Progenitor cell of endocrine pancreas (in vitro differentiated cells): ENCODE results near the gene LRRTM3. TPM values are rescaled to one million over a fixed set of nuclear protein-coding genes. Genes with fewer than 3 reads are reported as not detected.

Source experiments
- DNase-seq: peaks from one replicate; pipeline ENCODE4 v3.0.0; 2021; ENCODE audit warnings: low spot score; ENCODE audit not compliant: unreplicated experiment
- H3K27ac Mint-ChIP-seq: 2 replicates; pipeline ENCODE4 v1.8.0; 2021; ENCODE audit warnings: mild to moderate bottlenecking, moderate library complexity, mixed read lengths
- H3K27me3 Mint-ChIP-seq: 2 replicates; pipeline ENCODE4 v1.8.0; 2021; ENCODE audit warnings: mixed read lengths
- H3K36me3 Mint-ChIP-seq: 2 replicates; pipeline ENCODE4 v1.8.0; 2022; ENCODE audit warnings: mixed read lengths; ENCODE audit not compliant: insufficient read depth
- H3K4me1 Mint-ChIP-seq: 2 replicates; pipeline ENCODE4 v1.8.0; 2021; ENCODE audit warnings: low read depth, mixed read lengths
- H3K4me3 Mint-ChIP-seq: 2 replicates; pipeline ENCODE4 v1.8.0; 2021; ENCODE audit warnings: low read depth, mild to moderate bottlenecking, moderate library complexity, mixed read lengths
- H3K9me3 Mint-ChIP-seq: 2 replicates; pipeline ENCODE4 v1.8.0; 2021; ENCODE audit warnings: low read depth, mixed read lengths
- total RNA-seq: library from RNA; stranded (reverse); gene quantifications from 2 replicates; pipeline ENCODE4 v1.2.1, GENCODE V29; 2021
- TF ChIP-seq, protein P1 (sequence below): fragments of 200-600 bp; sonication (generic); IDR thresholded peaks from one replicate; pipeline ENCODE4 v1.5.0; 2021; ENCODE audit warnings: antibody characterized with exemption, mild to moderate bottlenecking; ENCODE audit not compliant: unreplicated experiment

Gene LRRTM3
- total RNA-seq, 1 donor from 2014 or later = not detected

DNA sequence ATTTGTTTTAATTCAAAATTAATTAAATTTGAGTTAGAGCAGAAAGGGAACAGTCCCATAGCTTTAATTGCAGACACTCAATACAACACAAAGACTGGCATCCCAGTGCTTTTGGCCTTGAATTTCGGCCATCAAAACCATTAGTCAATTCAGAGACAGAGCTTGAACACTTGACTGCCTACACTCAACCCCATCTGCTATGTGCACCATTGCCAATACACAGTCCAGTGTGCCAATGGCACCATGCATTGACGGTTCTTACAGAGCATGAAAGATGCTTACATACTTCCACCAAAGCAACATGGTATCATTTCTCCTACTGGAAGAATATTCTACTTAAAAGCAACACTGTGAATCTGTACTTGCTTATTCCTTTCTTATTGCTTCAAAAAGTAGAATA, 43.6 kb upstream of the LRRTM3 start:
- no peak for DNase-seq
- no peak overlapping the region for H3K4me3 Mint-ChIP-seq
- no peaks in the 10 kb centered on the region for H3K36me3 Mint-ChIP-seq
- no peaks in the 10 kb centered on the region for H3K4me1 Mint-ChIP-seq
- TF ChIP-seq, protein P1, sequence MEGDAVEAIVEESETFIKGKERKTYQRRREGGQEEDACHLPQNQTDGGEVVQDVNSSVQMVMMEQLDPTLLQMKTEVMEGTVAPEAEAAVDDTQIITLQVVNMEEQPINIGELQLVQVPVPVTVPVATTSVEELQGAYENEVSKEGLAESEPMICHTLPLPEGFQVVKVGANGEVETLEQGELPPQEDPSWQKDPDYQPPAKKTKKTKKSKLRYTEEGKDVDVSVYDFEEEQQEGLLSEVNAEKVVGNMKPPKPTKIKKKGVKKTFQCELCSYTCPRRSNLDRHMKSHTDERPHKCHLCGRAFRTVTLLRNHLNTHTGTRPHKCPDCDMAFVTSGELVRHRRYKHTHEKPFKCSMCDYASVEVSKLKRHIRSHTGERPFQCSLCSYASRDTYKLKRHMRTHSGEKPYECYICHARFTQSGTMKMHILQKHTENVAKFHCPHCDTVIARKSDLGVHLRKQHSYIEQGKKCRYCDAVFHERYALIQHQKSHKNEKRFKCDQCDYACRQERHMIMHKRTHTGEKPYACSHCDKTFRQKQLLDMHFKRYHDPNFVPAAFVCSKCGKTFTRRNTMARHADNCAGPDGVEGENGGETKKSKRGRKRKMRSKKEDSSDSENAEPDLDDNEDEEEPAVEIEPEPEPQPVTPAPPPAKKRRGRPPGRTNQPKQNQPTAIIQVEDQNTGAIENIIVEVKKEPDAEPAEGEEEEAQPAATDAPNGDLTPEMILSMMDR = no peak
- no peak overlapping the region for H3K27ac Mint-ChIP-seq
- H3K27me3 Mint-ChIP-seq = no peaks in the 10 kb centered on the region
- no peaks in the 10 kb centered on the region for H3K9me3 Mint-ChIP-seq

DNA sequence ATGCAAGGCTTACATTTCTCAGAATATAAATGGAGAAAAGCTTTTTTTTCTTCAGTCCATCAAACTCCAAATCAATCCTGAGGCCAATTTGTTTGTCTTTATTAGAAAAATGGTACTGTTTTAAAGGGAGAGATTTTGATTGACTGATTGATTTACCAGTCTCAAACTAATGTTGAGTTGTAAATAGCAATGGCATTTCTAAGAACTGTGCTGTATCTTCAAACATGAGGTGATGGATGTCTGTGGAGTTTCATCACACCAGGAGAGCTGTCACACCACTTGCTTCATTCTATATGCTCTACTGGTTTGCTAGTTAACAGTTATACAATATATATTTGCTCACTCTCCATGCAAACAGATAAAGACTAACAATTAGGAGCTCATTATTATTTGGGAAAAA, 39.0 kb upstream of the LRRTM3 start:
- Mint-ChIP-seq H3K27me3 (no peaks in the 10 kb centered on the region), H3K36me3 (no peaks in the 10 kb centered on the region), H3K4me3 (no peak overlapping the region), H3K9me3 (no peaks in the 10 kb centered on the region), H3K4me1 (no peaks in the 10 kb centered on the region), H3K27ac (no peak overlapping the region)
- TF ChIP-seq, protein P1 = no peak
- DNase-seq = no peak

DNA sequence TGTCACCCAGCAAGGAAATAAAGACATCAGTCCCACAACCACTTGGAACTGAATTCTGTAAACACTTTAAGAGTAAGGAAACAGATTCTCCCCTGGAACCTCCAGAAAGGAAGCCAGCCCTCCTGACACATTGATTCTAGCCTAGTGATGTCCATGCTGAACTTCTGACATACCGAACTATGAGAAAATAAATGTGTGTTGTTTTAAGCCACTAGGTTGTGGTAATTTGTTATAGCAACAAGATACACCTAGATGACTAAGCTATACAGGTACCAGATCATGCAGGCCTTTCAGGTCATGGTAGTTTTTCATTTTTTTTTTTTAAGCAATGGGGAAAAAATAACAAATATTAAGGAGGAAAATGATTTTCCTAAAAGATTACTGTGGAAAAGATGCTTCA, 37.6 kb upstream of the LRRTM3 start:
- no peaks in the 10 kb centered on the region for H3K4me1 Mint-ChIP-seq
- no peaks in the 10 kb centered on the region for H3K27me3 Mint-ChIP-seq
- TF ChIP-seq, protein P1 = no peak
- no peaks in the 10 kb centered on the region for H3K9me3 Mint-ChIP-seq
- no peak for DNase-seq
- no peaks in the 10 kb centered on the region for H3K36me3 Mint-ChIP-seq
- H3K4me3 Mint-ChIP-seq = no peak overlapping the region
- H3K27ac Mint-ChIP-seq = no peak overlapping the region

DNA sequence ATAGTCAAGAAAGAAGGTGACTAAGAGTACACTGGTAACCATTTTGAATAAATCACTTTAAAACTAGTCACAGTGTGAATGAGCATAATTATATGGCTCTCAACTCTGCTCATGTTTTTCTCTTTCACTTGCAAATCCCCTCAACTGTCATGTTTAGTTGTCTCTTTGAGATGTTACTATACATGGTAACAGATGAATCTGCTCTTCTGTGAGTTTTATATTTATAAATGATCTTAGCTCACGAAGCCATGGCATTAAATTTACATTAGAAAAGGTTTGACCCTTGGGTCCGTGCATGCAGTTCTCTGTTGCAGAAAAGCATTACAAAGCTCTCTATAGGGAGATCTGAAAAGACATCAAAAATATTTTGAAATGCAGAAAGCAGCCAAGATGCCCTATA, 33.0 kb upstream of the LRRTM3 start:
- TF ChIP-seq, protein P1 = no peak
- Mint-ChIP-seq H3K36me3 (peaks cover under 1% of the 10 kb centered on the region), H3K9me3 (peaks cover 2% of the 10 kb centered on the region), H3K27ac (no peak overlapping the region), H3K4me1 (no peaks in the 10 kb centered on the region), H3K4me3 (no peak overlapping the region), H3K27me3 (no peaks in the 10 kb centered on the region)
- DNase-seq = no peak

DNA sequence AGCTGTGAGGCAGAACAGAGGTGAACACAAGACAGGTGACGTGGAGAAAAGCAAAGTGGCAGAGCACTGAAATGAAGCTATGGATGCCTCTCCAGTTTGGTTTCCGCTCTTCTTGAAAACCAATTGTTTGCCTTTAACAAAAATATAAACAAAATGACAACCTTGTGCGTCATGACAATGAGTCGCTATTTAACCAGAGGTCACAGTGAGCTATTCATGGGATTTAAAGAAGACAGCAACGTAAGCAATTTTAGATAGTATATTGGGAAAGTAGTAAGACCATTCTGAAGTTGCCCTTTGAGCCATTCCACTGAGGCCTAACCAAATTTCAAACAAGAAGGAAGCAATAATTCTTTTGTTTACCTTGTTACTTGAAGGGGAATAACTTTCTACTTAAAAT, 15.2 kb upstream of the LRRTM3 start:
- Mint-ChIP-seq H3K4me3 (no peak overlapping the region), H3K27me3 (no peaks in the 10 kb centered on the region), H3K27ac (no peak overlapping the region), H3K4me1 (no peaks in the 10 kb centered on the region), H3K36me3 (no peaks in the 10 kb centered on the region), H3K9me3 (no peaks in the 10 kb centered on the region)
- no peak for DNase-seq
- TF ChIP-seq, protein P1 = no peak
